HG03175 (cell line): Measurements from ENCODE around the gene ZNF785.
"Not testable (repeated sequence)": the region's sequence is repeated elsewhere in the genome, so short reads cannot be mapped to it uniquely, and the experiment has no call there.

Source experiments
- ATAC-seq: cut with Tn5 transposase; IDR thresholded peaks from one replicate; pipeline ENCODE4 v1.9.1; 2021; ENCODE audit warnings: mild to moderate bottlenecking, moderate library complexity; ENCODE audit not compliant: unreplicated experiment

The ZNF785 gene

DNA sequence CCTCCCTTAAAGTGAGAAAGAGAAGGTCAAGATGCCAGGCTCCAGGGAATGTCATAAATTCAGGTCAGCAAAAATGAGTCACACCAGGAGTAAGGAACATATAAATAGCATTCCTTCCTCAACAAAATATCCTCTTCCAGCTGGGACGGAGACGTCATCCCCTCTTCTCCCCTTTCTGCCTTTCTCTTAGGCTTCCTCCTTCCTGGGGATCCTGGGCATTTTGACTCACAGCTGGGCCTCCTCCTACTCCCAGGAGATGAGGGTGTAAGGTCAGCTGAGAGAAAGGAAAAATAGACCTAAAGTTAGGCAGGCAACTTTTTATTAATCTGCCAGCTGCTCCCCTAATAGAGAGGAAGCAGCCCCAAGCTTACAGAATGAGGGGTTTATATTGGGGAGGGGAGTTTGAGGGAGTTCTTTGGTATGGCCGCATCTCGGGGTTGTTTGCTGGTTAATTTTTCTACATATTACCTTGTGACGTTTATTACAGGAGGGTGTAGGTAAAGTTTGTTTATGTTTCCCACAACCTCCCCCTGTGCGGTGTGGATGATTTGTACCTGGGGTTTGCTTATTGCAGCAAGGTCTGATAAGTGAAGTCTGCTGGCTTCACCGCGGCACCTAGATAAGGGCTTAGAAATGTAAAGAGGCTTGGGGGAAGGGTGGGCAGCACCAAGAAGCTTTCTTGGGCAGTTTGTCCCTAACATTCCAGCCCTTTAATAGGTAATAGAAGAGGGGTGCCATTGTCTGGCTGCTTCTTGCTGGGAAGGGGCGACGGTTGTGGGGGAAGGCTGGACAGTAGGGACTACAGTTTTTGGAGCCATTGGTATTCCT, 43.8 kb downstream of the ZNF785 start:
- ATAC-seq: no peak

DNA sequence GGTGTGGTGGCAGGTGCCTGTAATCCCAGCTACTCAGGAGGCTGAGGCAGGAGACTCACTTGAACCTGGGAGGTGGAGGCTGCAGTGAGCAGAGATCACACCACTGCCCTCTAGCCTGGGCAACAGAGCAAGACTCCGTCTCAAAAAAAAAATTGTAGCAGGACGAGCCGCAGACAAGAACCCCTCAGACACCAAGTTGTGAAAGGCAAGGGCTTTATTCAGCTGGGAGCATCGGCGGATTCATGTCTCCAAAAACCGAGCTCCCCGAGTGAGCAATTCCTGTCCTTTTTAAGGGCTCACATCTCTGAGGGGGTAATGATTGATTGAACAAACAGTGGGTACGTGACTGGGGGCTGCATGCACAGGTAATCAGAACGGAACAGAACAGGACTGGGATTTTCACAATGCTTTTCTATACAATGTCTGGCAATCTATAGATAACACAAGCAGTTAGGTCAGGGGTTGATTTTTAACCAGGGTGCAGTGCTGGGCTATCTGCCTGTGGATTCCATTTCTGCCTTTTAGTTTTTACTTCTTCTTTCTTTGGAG, 44.5 kb downstream of the ZNF785 start:
- not testable (repeated sequence) for ATAC-seq

DNA sequence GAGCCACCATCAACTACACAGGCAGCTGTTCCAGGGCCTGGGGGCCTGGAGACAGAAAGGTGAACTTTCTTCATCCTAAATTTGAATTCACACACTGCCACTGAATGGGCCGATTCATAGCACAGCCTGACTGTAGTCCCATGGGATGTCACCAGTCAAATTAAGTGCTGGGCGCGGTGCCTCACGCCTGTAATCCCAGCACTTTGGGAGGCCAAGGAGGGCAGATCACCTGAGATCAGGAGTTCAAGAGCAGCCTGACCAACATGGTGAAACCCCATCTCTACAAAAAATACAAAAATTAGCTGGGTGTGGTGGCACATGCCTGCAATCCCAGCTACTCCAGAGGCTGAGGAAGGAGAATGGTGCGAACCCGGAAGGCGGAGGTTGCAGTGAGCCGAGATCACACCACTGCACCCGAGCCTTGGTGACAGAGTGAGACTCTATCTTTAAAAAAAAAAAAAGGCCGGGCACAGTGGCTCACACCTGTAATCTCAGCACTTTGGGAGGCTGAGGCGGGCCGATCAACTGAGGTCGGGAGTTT, 45.4 kb downstream of the ZNF785 start:
- not testable (repeated sequence) for ATAC-seq

DNA sequence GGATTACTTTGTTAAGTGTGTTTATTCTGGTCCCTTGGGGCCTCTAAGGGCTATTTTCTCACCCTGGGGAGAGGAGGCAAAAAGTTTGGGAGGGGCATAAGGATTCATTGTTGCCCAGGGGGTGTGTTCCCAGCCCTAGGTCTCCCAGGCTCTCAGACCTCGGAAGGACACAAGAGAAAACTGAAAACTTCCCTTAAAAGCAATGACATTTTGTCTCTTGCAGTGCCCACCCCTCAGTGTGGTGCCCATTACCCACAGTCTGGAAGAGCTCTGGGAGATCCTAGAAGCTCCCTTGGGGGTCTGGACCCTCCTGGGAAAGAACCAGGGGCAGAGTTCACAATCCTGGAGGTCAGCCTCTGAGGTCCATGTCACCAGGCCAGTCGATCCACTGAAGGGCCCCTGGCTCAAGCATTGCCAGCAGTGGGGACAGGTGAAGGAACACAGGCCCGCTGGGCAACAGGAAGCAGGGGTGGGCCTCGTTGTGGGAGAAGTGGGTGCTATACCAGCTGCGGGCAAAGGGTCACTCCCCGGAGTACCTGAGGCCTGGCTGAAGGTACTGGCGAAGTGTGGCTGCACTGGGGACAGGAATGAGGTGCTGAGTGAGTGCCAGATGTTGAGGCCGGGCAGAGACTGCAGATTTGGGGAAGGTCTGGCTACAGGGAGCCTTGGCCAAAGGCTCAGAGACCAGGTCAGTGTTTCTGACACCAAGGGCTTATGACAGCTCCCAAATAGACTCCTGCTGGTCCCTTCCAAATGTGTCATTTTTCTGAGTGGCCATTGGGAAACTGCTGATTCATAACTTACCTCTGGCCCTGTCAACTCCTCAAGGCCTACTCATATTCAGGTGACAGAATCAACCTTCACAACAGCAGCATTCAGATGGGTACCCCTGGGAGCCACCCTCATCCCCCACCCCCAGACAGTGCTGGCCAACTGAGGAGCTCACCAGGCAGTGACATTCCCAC, 46.2 kb downstream of the ZNF785 start:
- ATAC-seq: no peak

DNA sequence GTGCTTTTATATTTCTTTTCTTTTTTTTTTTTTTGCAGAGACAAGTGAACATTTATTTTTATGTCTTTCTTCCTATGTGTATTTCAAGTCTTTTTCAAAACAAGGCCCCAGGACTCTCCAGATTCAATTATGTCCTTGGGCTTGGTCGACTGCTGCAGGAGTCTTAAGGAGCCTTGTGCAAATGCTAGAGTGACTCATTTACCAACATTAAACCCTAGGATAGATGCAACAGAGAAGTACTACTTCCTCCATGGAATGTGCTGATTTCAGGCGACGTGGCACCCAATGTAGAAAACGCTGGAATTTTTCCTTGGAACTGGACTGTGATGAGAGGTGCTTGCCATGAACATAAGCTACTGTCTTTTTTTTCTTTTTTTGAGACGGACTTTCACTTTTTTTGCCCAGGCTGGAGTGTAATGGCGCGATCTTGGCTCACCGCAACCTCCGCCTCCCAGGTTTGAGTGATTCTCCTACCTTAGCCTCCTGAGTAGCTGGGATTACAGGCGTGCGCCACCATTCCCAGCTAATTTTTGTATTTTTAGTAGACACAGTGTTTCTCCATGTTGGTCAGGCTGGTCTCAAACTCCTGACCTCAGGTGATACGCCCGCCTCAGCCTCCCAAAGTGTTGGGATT, 49.0 kb downstream of the ZNF785 start:
- not testable (repeated sequence) for ATAC-seq

DNA sequence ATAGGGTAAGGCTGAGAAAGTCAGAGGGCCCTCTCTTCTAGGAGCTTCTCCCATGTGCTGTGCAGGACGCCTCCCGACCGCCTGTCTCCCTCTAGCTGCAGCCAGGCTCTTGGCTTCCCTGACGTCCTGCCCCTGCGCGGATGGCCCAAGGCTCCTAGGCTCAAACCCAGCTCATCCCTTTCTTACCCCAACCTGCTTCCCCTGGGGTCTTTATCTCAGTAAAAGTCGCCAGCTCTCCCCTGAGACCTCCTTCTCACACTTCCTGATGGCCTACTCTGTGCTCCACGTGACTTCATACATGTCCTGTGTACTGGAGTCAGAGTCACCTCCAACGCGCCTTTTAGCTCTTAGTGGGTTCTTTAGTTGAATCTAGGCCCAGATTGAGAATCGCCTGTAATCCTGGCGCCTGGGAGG, 49.7 kb downstream of the ZNF785 start:
- ATAC-seq: peak; percentile 47

DNA sequence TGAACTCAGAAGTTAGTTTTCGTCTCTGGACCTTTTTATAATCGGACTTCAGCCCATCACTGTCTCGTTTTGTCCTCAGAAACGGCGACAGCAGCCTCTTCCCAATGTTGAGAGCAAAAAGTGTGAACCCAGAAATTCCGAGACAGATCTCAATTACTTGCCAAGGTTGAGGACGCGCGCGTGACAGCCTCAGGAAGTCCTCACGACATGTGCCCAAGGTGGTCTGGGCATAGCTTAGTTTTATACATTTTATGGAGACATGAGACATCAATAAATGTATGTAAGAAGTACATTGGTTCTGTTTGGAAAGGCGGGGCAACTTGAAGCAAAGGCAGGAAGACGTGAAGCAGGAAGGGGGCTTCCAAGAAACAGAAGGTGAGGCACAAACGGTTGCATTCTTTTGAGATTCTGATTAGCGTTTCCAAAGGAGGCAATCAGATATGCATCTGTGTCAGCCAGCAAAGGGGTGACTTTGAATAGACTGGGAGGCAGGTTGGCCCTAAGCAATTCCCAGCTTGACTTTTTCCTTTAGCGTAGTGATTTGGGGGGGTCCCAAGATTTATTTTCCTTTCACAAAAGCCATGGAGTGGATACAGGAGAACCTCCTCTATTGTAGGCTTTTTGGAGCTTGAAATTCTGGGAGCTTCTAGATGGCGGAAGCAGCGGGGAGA, 50.3 kb downstream of the ZNF785 start:
- peak; percentile 9 for ATAC-seq

DNA sequence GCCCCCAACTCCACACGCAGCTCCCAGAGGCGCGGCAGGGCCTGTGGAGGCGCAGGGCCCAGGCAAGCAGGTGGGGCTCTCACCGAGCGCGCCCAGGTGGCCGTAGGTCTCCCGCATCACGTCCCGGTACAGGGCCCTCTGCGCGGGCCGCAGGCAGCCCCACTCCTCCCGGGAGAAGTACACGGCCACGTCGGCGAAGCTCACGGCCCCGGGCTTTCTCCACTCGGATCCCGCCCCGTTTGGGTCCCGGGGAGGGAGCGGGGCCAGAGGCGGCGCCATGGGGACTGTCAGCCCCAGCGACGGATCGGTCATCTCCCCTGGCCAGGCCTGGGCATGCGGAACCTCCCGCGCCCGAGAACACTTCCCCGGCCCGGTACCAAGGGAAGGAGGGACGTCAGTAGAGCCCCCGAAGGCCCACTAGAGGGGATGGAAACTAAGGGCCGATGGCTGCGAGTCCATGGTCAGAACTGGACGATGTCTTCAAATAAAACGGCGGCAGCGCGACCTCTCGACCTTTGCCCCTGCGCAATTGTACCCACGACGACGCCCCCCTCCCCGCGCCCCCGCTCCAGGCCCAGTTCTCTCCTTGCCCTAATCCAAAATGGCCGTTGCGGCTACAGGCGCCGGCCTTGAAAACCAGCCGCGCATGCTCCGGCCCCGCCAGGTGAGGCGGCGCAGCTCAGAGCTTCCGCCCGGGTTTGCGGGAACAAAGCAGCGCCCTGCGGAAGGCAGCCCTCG, 51.0 kb downstream of the ZNF785 start, which contains the start of gene ZNF747:
TSS of gene ZNF747 (minus strand) at position 491 of the 738 bp plus-strand sequence. CDS start at position 312, 179 bp downstream.
- peak; percentile 70 for ATAC-seq

DNA sequence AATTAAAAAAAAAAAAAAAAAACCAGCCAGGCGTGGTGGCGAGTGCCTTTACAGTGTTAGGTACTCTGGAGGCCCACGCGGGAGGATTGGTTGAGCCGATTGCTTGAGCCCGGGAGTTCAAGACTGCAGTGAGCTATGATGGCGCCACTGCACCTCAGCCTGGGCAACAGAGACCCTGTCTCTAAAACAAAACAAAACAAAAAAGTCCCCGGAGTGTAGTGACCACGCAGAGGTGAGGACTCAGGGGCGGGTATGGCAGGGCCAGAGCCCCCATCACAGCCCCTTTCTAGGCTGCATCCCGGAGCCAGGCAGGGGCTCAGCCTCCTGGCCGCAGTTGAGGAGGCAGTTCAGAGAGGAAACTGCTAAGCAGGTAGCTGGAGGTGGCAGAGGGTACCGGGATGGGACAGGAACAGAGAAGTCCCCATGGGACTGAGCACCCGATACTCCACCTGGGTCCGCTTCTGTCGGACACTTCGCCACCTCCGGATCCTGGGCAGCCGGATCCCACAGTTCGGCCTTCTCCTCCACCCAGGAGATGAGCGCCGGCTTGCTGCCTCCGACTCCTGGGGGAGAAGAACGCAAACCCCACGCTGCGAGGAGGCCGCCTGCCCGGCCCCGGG, 51.6 kb downstream of the ZNF785 start:
- peak; percentile 12 for ATAC-seq

DNA sequence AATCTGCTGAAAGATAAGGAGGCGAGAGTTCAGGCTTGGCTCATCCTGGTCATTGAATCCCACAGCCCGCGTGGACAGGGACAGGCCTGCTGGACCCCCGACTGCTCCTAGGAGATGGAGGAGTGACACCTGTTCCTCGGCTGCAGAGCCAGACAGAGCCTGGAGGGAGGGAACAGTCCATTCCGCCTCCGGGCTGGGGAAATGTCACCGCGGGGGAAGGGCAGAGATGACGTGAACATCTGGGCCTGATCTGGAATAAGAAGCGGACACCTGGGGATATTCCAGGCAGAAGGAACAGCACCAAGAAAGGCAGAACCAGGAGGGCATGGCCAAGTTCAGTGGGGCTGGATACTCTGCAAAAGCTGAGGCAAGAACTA, 52.4 kb downstream of the ZNF785 start:
- ATAC-seq: no peak

DNA sequence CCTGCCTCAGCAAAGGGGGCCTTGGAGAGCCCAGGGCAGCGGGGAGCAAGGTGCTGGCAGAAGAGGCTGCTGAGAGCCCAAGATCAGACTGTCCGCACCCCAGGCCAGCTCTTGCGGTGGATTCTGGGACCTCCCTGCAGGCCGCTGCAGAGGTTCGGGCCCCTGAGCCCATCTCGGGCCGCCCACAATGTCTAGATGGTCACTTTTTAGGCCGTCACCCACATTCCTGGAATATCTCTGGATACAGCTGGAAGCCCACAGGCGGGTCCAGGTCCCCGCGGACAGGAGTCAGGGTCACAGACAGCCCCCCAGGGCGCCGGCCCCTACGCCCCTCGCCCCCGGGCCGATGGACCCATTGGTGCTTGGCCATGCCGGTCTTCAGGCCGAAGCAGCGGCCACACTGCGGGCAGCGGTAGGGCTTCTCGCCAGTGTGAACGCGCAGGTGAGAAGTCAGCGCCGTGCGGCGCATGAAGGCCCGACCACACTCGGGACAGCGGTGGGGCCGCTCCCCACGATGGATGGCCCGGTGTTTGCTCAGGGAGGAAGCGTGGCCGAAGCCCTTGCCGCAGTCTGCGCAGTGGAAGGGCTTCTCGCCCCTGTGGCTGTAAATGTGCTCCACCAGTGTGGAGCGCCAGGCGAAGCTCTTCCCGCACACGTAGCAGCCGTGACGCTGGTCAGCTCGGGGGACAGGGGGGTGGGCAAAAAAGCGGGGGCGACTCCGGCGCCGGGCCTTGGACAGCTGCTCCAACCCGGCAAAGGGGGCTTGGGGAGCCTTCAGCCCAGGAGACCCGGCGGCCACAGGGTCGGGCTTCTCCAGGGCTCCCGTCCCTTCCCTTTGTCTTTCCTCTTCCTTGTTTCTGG, 53.0 kb downstream of the ZNF785 start:
- ATAC-seq: no peak
